ENCODE measurements around the gene DNAJC15.

DNAJC15 gene

DNA sequence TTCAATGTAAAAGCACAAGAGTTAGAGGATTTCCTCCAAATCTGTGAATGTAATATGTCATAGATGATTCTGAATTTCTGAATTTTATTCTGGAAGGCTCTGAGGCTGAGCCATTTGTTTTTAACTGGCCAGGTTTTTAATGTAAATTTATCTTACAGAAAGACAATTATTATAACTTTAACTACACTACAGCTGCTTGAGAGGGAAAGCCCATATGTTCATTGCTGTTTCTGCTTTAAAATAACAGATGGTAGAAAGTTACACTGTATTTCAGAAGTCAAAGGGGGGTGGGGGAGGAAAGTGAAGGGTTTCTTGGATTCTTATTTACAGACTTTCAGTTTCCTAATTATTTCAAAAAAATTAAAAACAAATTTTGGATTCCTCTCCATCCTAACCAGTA is 62.8 kb downstream of the DNAJC15 start:
- DNase-seq: no peak

DNA sequence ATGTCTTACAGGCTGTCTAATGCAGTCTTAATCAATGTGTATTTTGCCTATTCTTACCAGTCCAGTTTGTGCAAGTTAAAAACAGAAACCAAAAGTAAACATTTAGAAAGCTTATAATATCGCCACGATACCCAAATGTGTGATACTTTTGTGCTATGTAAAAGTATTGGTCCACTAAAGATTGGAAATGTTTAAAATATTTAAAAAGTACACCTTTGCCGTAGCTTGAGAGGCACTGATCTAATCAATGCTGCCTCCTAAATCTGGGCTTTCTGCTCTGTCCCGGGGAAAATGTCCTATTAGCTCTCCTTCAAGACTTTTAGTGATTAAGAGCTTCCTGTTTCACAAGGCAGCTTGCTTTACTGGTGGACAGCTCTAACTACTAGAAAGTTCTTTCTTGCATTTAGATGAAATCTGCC is 64.7 kb downstream of the DNAJC15 start:
- peak in 1 of 5 experiments; percentile 1 for DNase-seq

DNA sequence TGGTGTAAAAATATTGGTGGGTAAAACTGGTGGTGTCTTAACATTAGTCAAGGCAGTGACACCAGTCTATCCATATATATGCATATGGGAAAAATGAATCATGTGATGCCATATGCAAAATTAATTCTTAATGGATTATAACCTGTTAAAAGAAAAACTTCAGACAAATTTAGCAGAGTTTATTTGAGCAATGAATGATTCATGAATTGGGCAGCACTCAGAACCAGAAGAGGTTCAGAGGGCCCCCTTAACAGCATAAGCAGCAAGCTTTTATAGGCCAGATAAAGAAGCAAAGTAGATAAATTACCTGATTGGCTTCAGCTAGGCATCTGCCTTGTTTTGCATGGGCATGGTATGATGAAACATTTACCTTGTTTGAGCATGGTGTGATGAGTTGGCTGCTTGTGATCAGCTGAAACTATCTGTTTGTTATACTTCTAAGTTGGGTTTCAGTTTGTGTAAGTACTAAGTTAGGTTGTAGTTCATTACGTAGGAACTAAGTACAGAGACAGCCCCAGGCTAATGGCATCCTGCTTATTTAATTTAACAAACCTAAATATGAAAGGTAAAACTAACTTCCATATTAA is 66.6 kb downstream of the DNAJC15 start:
- peak in 1 of 5 experiments; percentile 28 for DNase-seq

DNA sequence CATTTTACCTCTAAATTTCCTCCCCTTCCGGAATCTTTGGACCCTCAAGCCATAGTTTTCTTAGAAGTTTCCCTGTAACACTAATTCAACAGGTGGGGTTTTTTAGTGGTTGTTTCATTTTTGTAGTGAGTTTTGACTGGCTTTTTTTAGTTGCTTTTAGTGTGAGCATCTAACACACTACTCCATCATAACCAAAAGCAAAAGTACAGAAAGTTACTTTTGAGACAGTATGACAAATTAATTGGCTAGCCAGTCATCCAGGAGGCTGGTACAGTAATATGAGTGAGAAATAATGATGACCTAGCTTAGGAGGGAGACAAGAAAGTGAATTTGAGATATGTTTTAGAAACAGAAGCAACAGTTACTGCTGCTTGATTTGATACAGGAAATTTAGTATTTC is 71.5 kb downstream of the DNAJC15 start:
- peak in 1 of 5 experiments; percentile 53 for DNase-seq

DNA sequence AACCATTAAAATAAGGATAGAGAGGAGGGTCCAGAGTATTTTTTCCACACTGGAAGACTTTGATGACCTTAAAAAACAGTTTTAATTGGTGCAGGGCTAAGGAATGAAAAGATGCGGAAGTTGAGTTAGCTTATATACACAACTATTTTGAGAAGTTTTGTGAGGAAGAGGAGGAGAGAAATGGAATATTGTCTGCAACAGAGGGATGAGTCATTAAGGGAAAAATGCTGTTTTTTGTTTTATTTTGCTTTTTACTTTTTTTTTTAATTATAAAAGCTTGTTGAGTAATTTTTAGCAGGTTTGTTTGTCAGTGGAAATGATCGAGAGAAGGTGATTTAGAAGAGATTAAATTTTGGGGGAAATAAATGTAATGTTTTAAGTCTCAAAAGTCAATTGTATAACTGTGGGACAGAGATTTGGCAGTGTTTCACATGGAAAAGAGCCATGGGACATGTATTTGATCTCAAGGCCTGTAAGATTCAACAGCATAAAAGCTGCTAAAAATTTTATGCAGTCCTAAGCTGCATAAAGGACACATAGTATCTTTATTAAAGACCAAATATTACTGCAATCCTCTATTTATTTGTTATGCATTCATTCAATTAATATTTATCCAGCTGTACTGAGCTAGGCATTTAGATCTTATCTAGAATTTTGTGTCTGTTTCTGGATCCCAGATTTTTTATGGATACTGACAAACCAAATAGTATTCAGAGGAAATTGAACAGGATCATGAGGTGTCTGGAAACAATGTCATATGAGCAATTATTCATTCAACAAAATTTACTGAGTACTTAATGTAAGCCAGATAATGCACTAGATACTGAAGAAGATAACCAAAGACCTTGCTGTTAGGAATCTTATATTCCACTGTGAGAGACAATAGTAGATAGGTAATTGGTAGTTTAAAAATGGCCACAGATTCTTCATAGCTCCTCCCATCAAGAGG is 72.7 kb downstream of the DNAJC15 start:
- DNase-seq: no peak

DNA sequence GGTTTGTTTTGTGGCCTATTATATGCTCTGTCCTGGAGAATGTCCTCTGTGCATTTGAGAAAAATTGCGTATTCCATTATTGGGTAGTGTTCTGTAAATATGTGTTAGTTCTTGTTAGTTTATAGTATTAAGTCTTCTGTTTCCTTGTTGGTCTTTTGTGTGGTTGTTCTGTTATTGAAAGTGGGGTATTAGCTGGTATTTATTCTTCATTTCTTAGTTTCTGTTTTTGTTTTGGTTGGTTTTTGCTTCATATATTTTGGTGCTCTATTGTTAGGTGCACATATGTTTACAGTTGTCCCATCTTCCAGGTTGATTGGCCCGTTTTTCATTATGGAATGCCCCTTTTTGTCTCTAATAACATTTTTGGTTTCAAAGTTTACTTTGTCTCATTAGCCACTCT is 77.3 kb downstream of the DNAJC15 start:
- no peak for DNase-seq

DNA sequence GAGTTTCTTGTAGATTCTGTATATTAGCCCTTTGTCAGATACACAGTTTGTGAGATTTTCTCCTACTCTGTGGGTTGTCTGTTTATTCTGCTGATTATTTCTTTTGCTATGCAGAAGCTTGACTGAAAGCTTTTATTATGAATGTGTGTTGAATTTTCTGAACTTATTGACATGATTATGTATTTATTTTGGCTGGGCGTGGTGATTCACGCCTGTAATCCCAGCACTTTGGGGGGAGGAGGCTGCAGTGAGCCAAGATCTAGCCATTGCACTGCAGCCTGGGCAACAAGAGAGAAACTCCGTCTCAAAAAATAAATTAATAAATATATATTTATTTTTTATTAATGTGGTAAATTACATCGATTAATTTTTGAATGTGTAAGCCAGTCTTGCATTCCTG is 78.9 kb downstream of the DNAJC15 start:
- DNase-seq: no peak

DNA sequence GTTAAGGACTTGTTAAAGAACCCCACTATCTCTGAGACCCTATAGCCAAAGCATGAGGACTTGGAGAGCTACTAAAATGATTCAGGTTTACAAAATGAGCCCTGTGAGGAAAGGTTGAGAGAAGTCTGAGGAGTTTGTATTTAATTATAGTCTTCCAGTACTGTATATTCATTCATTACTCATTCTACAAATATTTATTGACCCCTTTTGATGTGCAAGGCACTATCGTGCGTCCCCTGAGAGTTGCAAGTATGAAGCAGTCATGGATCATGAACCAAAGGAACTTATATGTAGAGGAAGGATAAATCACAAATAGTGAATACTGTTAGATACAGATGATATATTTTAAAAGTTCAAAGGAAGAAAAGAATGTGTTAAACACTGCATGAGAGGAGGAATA is 84.4 kb downstream of the DNAJC15 start:
- no peak for DNase-seq

DNA sequence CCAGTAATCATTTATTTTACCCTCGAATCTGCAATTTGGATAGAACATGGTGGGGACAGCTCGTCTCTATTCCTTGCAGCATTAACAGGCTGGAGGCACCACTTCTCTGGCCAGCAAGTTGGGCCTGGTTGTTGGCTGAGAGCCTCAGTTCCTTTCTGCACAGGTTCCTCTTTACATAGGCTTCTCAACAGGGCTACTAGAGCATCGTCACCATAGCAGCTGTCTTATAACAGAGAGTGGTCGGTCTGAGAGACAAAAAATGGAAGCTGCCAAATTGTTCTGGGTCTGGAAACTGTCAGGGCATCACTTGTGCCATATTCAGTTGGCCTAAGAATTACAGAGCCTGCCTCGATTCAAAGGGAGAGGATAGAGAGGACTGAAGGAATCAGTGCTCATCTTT is 86.7 kb downstream of the DNAJC15 start:
- DNase-seq: no peak

DNA sequence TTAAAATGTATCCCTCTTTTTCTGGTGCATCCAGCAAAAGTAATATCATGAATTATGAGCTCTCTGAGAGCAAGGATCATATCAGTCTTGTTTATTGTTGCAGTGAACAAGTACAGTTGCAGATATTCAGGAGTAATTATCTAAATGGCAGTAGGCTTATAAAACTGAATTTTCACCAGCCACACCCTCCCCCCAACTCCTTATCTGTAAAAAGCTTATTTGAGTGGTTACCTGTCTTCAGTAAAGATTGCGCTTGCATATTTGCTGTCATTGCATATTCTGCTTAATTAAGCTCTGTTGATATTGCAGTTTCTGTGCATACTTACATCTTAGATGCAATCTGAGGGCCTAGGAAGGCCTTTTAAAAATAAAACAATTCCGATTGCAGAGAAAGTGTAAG is 87.3 kb downstream of the DNAJC15 start:
- no peak for DNase-seq

DNA sequence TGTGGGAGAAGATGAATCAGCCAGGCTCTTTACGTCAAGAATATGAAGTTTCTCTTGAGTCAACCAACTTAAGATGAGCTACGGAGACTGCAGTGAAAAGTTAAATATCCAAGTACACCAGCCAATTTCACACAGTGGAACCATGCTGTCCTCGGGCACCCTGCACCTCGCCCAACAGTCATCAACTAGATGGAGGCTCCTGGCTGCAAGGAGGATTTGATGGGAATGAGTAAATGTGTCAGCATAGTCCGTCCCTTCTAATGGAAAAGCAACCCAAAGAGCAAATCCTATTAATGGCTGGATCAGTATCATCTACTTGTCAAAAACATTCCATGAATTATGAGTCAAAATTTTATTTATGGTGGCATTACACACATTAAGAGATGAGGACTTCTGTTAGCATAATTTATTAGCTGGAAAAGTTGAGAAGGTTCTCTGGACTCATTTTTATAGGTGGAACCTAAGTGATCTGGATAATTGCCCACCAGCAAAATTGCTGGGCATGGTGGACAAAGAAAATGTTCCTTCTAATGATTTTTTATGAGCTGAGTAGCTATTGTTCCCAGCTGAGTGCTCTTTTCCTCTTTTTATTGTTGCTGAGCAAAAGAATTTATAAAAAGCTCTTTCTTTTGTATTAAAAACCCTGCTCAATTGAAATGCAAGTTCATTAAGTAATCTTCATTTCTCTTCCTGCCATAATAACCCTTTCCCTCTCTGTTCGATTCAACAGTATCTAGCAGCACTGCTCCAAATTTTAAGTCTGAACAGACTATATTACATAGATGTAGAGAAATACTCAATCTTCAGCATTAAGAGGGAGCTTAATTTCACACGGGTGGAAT is 88.4 kb downstream of the DNAJC15 start:
- no peak for DNase-seq

DNA sequence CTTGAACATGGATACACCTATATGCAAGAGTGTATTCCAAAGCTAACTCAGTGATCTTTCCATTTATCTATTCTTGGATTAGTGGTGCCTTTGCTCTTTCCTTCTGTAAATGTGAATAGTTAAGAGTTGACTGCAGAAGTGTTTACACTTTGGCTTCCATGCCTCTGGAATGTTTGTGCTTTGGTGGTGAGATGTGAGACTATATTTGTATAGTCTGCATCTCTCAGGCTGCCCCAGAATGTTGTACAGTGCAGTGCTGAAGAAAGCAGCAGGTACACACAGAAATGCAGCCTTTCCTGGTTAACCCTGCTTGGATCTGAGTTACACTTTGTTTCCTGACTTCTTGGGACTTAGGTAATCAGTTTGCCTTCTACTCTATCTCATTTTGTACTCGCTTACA is 90.2 kb downstream of the DNAJC15 start:
- no peak for DNase-seq

DNA sequence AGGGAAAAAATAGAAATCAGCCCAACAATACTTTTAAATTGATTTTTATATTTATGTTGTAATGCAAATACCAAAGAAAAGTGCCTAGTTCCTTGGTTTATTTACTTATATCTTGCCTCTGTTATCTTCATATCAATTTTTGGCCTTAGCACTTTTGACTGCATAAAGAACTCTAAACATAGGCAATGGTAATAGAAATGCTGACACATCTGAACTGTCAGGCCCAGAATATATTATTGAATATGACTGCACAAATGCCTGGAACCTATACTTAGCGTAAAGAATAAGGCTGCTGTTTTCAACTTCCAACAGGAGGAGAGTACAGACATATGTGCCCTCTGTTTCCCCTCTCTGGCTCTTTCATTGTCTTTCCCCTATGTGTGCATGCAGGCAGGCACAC is 91.1 kb downstream of the DNAJC15 start:
- no peak for DNase-seq

DNA sequence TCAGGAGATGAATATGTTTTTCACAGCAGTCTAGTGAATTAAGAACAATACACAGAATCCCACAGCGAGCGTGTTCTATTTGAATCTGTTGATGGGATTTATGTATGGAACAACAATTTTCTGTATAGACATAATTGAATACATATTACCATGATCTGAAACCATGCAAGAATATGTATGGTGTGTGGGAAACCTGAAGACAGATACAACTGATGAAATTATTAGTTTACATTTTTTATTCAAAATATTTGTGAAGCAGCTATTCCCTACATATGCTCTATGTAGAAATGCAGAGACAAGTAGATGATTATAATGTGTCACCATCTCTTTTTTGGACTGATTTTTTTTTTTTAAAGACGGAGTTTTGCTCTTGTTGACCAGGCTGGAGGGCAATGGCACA is 91.8 kb downstream of the DNAJC15 start:
- no peak for DNase-seq

DNA sequence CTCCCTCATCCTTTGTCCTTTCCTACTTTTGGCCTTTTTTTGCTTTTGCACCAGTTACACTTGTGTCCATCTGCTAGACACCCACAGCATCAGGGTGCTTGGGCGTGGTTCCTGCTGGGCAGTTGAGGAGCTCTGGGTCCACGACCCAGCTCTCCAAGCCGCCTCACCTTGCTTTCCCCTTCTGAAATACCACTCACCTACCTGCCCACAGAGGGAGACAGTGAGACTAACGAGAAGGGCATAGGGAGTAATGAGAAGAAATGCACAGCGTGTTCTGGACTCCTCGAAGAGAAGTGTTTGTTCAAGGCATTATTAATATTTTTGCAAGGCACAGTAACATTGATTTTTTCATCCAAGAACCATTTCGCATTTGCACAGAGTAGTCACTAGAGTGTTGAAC is 92.9 kb downstream of the DNAJC15 start:
- no peak for DNase-seq

DNA sequence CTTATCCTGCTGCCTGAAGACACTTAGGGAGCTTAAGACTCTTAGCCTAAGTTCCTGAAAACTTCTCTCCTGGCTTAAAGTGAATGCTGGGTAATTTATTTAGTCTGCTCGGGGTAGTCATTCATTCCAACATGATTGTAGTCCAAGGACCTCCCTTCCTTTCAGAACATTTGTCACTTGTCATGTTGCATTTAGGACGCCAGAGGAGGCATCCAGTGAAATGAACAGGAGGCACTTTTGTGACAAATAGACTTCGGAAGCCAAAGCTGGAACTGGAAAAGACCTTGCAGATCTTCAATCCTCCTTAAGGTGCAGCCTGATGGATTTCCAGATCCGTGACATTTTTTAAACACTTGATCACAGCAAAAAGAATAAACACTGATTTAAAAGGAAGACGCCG is 95.1 kb downstream of the DNAJC15 start:
- no peak for DNase-seq

DNA sequence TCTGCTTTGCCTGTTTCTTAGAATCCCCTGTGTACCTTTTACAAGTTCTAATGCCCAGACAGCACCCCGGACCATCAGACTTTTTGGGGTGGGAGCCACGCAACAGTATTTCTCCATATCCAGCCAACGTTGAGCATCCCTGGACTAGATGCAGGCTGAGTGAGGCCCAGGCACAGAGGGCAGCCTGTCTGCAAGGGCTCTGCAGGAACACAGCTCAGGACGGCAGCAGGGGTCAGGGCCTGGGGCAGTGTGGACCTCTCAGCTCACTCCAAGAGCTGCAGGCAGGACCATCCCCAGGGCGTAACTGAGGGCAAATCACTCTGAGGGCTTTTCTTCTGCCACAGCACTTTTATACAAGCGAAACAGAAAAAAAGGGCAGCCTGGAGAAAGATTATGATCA is 95.8 kb downstream of the DNAJC15 start:
- DNase-seq: no peak

DNA sequence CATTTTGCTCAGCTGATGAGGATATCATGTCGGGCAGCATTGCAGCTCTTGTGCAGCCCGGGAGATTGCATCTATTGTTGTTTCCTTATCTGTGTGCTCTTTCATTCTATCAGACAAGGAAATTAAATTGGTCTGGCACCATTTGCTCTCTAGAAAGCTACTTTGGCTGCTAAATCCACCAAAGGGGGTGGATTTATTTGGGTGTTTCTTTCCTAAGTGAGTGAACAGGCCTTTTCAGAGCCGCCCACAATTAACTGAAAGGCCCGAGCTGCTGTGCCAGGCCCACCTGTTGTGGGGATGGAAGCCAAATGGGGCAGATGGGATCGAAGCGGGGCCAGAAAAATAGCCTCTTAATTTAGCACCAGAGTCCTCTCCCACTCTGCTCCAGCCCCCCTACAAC is 99.4 kb downstream of the DNAJC15 start:
- DNase-seq: no peak

DNA sequence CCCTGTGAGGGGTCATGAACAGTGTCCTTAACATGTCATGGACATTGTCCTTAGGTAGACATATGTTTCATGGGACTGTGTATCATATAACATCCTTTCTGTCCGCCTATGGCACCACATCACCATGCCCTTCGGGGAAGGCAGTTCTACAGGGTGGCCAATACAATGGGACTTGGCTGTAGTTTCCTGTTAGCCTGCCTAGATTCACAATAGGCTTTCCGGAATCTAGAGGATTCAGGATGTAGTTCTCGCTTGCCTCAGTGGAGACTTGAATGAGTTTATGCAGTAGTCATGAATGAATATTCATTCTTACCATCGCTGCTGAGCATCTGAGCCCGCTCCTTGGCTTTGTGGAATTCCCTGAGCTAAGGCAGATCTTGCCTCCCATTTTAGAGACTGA is 100.5 kb downstream of the DNAJC15 start:
- DNase-seq: no peak

DNA sequence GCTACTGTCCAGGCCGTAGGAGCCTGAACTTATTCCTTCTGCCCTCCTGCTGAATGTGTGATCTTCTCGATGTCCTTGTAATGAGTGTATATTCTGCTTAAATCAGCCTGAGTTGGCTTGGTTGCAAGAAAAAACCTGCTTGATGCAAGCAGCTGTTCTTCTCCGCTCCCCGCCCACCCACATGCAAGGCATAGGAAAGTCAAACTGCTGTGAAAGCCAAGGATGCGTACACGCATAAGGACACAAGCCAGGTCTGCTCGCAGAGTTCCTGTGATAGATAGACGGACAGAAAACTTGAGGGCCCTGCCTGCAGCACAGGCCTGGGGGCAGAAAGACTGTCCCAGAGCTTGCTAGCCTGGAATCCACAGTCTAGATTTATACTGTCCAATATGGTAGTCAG is 101.1 kb downstream of the DNAJC15 start:
- DNase-seq: no peak

DNA sequence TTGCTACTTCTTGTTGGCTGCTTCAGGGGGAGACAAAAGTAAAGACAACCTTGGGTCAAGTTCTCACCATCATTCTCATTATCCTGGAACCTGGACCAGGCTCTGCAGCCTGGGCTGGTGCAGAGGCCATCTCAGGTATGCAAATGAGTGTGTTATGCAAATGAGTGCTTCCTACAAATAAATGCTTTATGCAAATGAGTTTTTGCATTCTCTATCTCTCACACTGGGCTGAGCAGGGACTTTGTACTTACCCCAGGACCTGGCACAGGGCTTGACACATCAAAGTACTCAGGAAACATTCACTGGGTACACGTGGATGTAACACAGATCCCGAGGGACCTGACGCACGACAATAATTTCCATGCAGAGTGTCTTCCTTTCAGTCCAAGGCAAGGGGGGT is 103.0 kb downstream of the DNAJC15 start:
- DNase-seq: no peak

DNA sequence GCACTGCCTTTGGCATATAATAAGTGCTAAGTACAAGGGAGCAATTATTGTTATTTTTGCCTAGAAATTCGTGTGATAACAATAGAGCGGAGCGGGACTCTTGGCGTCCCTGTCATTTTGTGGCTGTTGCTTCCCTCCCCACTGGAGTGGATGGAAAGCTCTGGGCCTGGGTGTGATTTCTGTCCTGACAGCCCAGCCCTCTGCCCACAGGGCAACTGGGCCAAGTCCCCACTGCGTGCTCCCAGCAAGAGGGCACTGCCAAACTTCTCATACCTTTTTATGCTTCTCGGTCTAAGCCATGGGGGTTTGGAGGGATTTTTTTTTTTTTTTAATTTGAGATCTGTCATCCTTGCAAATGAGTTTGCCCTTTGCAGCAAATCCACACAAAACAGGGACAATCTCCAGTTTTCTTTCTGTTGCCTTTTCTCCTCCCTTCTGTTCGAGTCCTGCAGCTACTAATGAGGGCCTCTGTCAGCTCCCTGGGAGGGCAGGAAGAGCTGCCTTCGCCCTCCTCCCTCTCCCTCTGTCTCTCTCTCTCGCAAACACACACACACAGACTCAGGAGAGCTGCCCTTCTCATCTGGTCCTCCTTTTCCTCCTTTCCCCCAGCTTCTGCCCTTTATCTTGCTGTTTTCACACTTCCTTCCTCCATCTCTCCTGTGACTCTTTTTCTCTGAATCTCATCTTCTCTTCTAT is 103.9 kb downstream of the DNAJC15 start:
- no peak for DNase-seq

DNA sequence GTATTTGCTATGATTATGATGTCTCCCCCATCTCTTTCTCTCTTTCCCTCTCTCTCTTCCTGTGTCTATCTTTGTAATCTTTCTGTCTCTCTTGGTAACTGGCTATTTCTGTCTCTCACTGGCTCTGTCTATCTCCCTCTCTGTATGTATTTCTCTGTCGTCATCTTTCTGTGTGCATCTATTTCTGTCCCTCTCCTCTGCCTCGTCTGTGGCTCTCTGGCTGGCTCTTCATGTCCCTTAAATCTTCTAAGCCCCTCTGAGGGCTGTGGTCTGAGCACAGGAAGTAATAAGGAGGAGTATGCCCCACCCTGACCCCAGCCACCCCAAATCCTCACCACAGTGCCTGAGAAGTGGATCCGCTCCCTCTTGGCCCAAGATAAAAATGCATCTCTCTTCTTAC is 104.4 kb downstream of the DNAJC15 start:
- no peak for DNase-seq

All from T-helper 2 cell (primary cell).